PC-9 (cell line): Measurements from ENCODE around the gene ADSL. TPM values are rescaled to one million over a fixed set of nuclear protein-coding genes. Genes with fewer than 3 reads are reported as not detected.
A peak's percentile ranks its signal among the peaks of the same experiment; 100 is the strongest.

ENCODE experiments used
- BruUV-seq: library from RNA; stranded (reverse); fragments of 400-500 nt; replicated peaks from 2 replicates; lab custom pipeline; 2021; lab: Mats Ljungman, UMichigan
- CTCF ChIA-PET: fragments of 300-600 bp; sonication (Branson Sonifier 250); formaldehyde crosslinking; loops from one replicate; lab custom pipeline; 2022; ENCODE audit warnings: antibody characterized with exemption; lab: Charles Lee
- POLR2A ChIA-PET: fragments of 300-600 bp; sonication (Branson Sonifier 250); formaldehyde crosslinking; loops from one replicate; lab custom pipeline; 2022; ENCODE audit warnings: antibody characterized with exemption; ENCODE audit not compliant: unreplicated experiment; lab: Charles Lee
- DNase-seq, 2 experiments: peaks; one replicate each; pipeline versions ENCODE4 v3.0.0 to v3.0.0-alpha.2; 2015 to 2022; ENCODE audit warnings: mixed read lengths in 1 of 2
- H2AFZ ChIP-seq: fragments of 200-600 bp; sonication (generic); 2 replicates; pipeline ENCODE4 v1.8.1; 2017; ENCODE audit warnings: antibody characterized with exemption
- H3F3A ChIP-seq: fragments of 200-600 bp; sonication (generic); 2 replicates; pipeline ENCODE4 v1.8.1; 2017; ENCODE audit warnings: antibody characterized with exemption, mild to moderate bottlenecking, low read depth; ENCODE audit not compliant: insufficient read depth
- H3K27ac ChIP-seq: fragments of 200-600 bp; sonication (generic); 2 replicates; pipeline ENCODE4 v1.6.1; 2016; ENCODE audit warnings: mixed run types
- H3K27me3 ChIP-seq: fragments of 200-600 bp; sonication (generic); 2 replicates; pipeline ENCODE4 v1.6.1; 2016; ENCODE audit warnings: low read depth, mixed run types; ENCODE audit not compliant: insufficient read depth
- H3K36me3 ChIP-seq: fragments of 200-600 bp; sonication (generic); 2 replicates; pipeline ENCODE4 v1.6.1; 2016; ENCODE audit warnings: low read depth, mixed run types
- H3K4me1 ChIP-seq: fragments of 200-600 bp; sonication (generic); replicated peaks from 2 replicates; pipeline ENCODE4 v1.6.1; 2016; ENCODE audit warnings: mixed run types; ENCODE audit not compliant: insufficient read depth
- H3K4me2 ChIP-seq: fragments of 200-600 bp; sonication (generic); 2 replicates; pipeline ENCODE4 v1.6.1; 2017; ENCODE audit warnings: mixed run types
- H3K4me3 ChIP-seq: fragments of 200-600 bp; sonication (generic); 2 replicates; pipeline ENCODE4 v1.6.1; 2016; ENCODE audit warnings: mixed run types
- H3K79me2 ChIP-seq: fragments of 200-600 bp; sonication (generic); 2 replicates; pipeline ENCODE4 v1.6.1; 2017; ENCODE audit warnings: low read depth, mixed run types
- H3K9me2 ChIP-seq: fragments of 200-600 bp; sonication (generic); 2 replicates; pipeline ENCODE4 v1.8.1; 2017; ENCODE audit warnings: mild to moderate bottlenecking; ENCODE audit not compliant: insufficient read depth
- H3K9me3 ChIP-seq: fragments of 200-600 bp; sonication (generic); 2 replicates; pipeline ENCODE4 v1.8.1; 2016; ENCODE audit warnings: low read depth; ENCODE audit not compliant: insufficient read depth
- H4K20me1 ChIP-seq: fragments of 200-600 bp; sonication (generic); 2 replicates; pipeline ENCODE4 v1.8.1; 2017; ENCODE audit not compliant: insufficient read depth
- EZH2 ChIP-seq: fragments of 200-600 bp; sonication (generic); IDR thresholded peaks from 2 replicates; pipeline ENCODE4 v1.8.0; 2017; ENCODE audit warnings: antibody characterized with exemption, low read depth
- intact Hi-C: fragments of 100-400 bp; cut with micrococcal nuclease; formaldehyde crosslinking; loops from one replicate; pipeline ENCODE4 v1.10.0; 2022; ENCODE audit not compliant: unreplicated experiment
- total RNA-seq: library from RNA; stranded (reverse); gene quantifications from 2 replicates; pipeline ENCODE4 v1.2.3, GENCODE V29; 2021
- TF ChIP-seq, protein P1 (sequence below): fragments of 200-600 bp; sonication (generic); conservative IDR thresholded peaks from 2 replicates; pipeline ENCODE4 v1.6.1; 2017; ENCODE audit warnings: mixed run types, antibody characterized with exemption, mild to moderate bottlenecking, moderate library complexity

The ADSL gene
- total RNA-seq, 1 experiment from 2014 or later: 56.2 TPM

DNA sequence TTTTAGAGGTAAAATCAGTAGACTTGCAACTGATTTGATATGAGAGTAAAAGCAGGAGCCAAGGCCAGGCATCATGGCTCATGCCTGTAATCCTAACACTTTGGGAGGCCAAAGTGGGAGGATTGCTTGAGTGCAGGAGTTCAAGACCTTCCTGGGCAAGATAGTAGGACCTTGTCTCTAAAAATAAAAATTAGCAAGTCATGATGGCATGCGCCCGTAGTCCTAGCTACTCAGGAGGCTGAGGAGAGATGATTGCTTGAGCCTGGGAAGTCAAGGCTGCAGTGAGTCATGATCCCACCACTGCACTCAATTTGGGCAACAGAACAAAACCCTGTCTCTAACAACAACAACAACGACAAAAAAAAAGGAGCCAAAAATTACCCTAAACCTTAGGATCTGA lies 37.6 kb downstream of the ADSL start:
- intact Hi-C loops: no loop called here
- 0 out of 2 replicates have a peak, but pooled peaks cover 10% of the 10 kb centered on the region for H3K4me1 ChIP-seq
- H3F3A ChIP-seq: no peaks in the 10 kb centered on the region; the same call in 1 of the 2 replicates
- POLR2A ChIA-PET: no interaction called here
- H3K27ac ChIP-seq: no peak overlapping the region
- peaks cover 13% of the 10 kb centered on the region; the same call in 1 of the 2 replicates for H3K79me2 ChIP-seq
- no peak overlapping the region for H2AFZ ChIP-seq
- no peak overlapping the region for H3K4me2 ChIP-seq
- no peak for TF ChIP-seq EZH2
- TF ChIP-seq, protein P1, sequence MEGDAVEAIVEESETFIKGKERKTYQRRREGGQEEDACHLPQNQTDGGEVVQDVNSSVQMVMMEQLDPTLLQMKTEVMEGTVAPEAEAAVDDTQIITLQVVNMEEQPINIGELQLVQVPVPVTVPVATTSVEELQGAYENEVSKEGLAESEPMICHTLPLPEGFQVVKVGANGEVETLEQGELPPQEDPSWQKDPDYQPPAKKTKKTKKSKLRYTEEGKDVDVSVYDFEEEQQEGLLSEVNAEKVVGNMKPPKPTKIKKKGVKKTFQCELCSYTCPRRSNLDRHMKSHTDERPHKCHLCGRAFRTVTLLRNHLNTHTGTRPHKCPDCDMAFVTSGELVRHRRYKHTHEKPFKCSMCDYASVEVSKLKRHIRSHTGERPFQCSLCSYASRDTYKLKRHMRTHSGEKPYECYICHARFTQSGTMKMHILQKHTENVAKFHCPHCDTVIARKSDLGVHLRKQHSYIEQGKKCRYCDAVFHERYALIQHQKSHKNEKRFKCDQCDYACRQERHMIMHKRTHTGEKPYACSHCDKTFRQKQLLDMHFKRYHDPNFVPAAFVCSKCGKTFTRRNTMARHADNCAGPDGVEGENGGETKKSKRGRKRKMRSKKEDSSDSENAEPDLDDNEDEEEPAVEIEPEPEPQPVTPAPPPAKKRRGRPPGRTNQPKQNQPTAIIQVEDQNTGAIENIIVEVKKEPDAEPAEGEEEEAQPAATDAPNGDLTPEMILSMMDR: no peak
- CTCF ChIA-PET: no interaction called here
- peaks cover 3% of the 10 kb centered on the region for H4K20me1 ChIP-seq
- H3K9me3 ChIP-seq: no peaks in the 10 kb centered on the region
- no peaks in the 10 kb centered on the region for H3K9me2 ChIP-seq
- DNase-seq: no peak
- H3K36me3 ChIP-seq: no peaks in the 10 kb centered on the region
- H3K4me3 ChIP-seq: no peak overlapping the region
- BruUV-seq: no TSS peak
- no peaks in the 10 kb centered on the region for H3K27me3 ChIP-seq

DNA sequence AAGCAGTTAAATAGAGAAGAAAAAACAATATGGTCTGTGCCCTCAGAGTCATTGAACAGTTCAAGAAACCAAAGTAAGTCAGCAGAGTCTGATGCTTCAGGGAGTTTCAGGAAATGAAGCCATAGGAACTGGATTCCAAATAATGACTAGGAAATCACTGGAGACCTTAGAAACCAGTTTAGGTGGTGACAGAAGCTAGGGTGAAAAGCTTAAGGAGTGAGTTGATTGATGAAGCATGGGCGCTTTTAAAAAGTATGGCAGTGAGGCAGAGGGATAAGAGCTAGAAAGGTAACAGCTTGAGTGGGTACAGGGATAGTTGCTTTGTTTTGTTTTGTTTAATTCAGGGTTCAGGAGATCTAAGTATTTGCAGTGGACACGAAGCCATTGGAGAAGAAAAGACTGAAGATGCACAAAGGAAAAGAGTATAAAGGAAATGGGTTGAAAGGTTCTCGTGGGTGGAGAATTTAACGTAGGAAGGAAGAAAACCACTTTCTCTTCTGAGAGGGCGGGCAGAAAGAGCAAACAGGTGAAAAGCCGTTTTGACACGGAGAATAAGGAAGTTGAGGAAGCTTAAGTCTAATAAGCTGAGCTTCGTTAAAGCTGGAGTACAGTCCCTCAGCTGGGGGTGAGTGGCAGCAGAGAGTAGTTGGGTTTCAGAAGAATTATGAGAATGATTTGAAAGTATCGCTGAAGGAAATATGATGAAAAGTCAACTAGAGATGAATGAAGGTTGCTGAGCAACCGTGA lies 38.9 kb downstream of the ADSL start:
- CTCF ChIA-PET: no interaction called here
- intact Hi-C loops: no loop called here
- BruUV-seq: no TSS peak

DNA sequence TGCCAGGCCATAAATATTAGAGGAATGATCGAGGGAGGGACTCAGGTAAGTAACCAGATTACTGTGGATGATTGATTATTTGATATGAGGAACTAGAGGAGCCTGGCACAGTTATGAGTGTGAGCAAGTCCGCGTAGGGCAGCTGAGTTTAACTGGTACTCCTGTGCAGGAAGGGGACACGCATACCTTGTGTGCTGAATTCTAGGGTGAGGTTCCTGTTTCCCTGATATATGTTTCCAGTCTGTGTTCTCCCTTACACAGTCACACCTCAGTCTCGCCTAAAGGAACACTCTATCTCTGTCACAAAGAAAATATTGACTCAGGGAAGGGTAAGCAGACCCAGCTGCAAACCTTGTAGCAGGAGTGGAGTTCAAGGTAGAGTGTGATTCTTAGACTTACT lies 41.4 kb downstream of the ADSL start:
- no peaks in the 10 kb centered on the region for H3K27me3 ChIP-seq
- H3K4me1 ChIP-seq: 0 out of 2 replicates have a peak, but pooled peaks cover 10% of the 10 kb centered on the region
- H3K9me3 ChIP-seq: no peaks in the 10 kb centered on the region
- no peak overlapping the region for H2AFZ ChIP-seq
- no peaks in the 10 kb centered on the region for H3K9me2 ChIP-seq
- H3F3A ChIP-seq: peaks cover 5% of the 10 kb centered on the region; the same call in 1 of the 2 replicates
- H3K79me2 ChIP-seq: no peaks in the 10 kb centered on the region; the same call in none of the 2 replicates
- H3K4me3 ChIP-seq: no peak overlapping the region
- no peaks in the 10 kb centered on the region; the same call in 1 of the 2 replicates for H4K20me1 ChIP-seq
- CTCF ChIA-PET: no interaction called here
- peak in 1 of 2 experiments; percentile 58 for DNase-seq
- no TSS peak for BruUV-seq
- peak overlapping the region; percentile 16; the same call in 1 of the 2 replicates for H3K27ac ChIP-seq
- no peaks in the 10 kb centered on the region for H3K36me3 ChIP-seq
- POLR2A ChIA-PET: no interaction called here
- no peak for TF ChIP-seq EZH2
- TF ChIP-seq, protein P1: no peak
- intact Hi-C loops: no loop called here
- H3K4me2 ChIP-seq: no peak overlapping the region

More for the DNA sequence above, 38.9 kb downstream of the ADSL start:
- Histone ChIP-seq H3K4me3 (no peak overlapping the region), H3K4me1 (0 out of 2 replicates have a peak, but pooled peaks cover 10% of the 10 kb centered on the region), H2AFZ (no peak overlapping the region), H3K79me2 (peaks cover 13% of the 10 kb centered on the region; the same call in 1 of the 2 replicates), H3K4me2 (no peak overlapping the region), H3K36me3 (no peaks in the 10 kb centered on the region), H3K9me3 (no peaks in the 10 kb centered on the region), H3F3A (no peaks in the 10 kb centered on the region; the same call in 1 of the 2 replicates), H3K27me3 (no peaks in the 10 kb centered on the region), H3K27ac (no peak overlapping the region), H4K20me1 (peaks cover 3% of the 10 kb centered on the region), H3K9me2 (no peaks in the 10 kb centered on the region)
- POLR2A ChIA-PET: interaction anchor here (0.5 to 0.6 kb wide), 4 partner anchors 12 to 436 kb away, joined by 3 to 8 read pairs (median 4); no protein-coding TSS in a partner anchor
- TF ChIP-seq, protein P1: no peak
- no peak for TF ChIP-seq EZH2
- DNase-seq: no peak
